SK-N-SH (cell line): ENCODE data around the gene ZNF410.

ENCODE experiments used
- CHD2 ChIP-seq: fragments of 150-350 bp; IDR thresholded peaks from 2 replicates; pipeline ENCODE4 v1.6.1; 2018; ENCODE audit warnings: low read length; ENCODE audit not compliant: partially characterized antibody
- CTCF ChIP-seq: fragments of 200-600 bp; sonication (generic); IDR thresholded peaks from 2 replicates; pipeline ENCODE4 v1.6.1; 2017; ENCODE audit warnings: antibody characterized with exemption, mild to moderate bottlenecking, moderate library complexity
- EZH2phosphoT487 ChIP-seq: fragments of 200-600 bp; sonication (generic); IDR thresholded peaks from 2 replicates; pipeline ENCODE4 v1.6.1; 2017; ENCODE audit warnings: low read depth, mixed run types, mild to moderate bottlenecking, antibody characterized with exemption, moderate library complexity, borderline replicate concordance
- GATA2 ChIP-seq: sonication (generic); formaldehyde crosslinking; IDR thresholded peaks from 2 replicates; pipeline ENCODE4 v1.5.0; 2020; ENCODE audit warnings: mild to moderate bottlenecking, missing genetic modification reagents
- JUND ChIP-seq: IDR thresholded peaks from 2 replicates; pipeline ENCODE4 v1.4.0; 2012
- MAX ChIP-seq: IDR thresholded peaks from 2 replicates; pipeline ENCODE4 v1.4.0; 2012; ENCODE audit warnings: low read depth
- PBX3 ChIP-seq: IDR thresholded peaks from 2 replicates; pipeline ENCODE4; 2012
- POLR2AphosphoS5 ChIP-seq: IDR thresholded peaks from 2 replicates; pipeline ENCODE4 v1.6.1; 2012; ENCODE audit warnings: low read depth, low read length
- RAD21 ChIP-seq: IDR thresholded peaks from 2 replicates; pipeline ENCODE4 v1.6.1; 2012; ENCODE audit warnings: mild to moderate bottlenecking, low read length
- RCOR1 ChIP-seq: fragments of 150-350 bp; IDR thresholded peaks from 2 replicates; pipeline ENCODE4 v1.6.1; 2017; ENCODE audit warnings: antibody characterized with exemption, low read length
- REST ChIP-seq: IDR thresholded peaks from 2 replicates; pipeline ENCODE4 v1.6.1; 2012; ENCODE audit warnings: mild to moderate bottlenecking, low read depth, low read length, moderate library complexity
- RXRA ChIP-seq: IDR thresholded peaks from 2 replicates; pipeline ENCODE4 v1.4.0; 2012; ENCODE audit warnings: low read depth, mild to moderate bottlenecking, borderline replicate concordance
- SIN3A ChIP-seq: IDR thresholded peaks from 2 replicates; pipeline ENCODE4 v1.6.1; 2012; ENCODE audit warnings: low read depth, mild to moderate bottlenecking, low read length, moderate library complexity, borderline replicate concordance
- TAF1 ChIP-seq: IDR thresholded peaks from 2 replicates; pipeline ENCODE4 v1.6.1; 2012; ENCODE audit warnings: low read depth, mild to moderate bottlenecking, low read length, moderate library complexity, borderline replicate concordance

DNA sequence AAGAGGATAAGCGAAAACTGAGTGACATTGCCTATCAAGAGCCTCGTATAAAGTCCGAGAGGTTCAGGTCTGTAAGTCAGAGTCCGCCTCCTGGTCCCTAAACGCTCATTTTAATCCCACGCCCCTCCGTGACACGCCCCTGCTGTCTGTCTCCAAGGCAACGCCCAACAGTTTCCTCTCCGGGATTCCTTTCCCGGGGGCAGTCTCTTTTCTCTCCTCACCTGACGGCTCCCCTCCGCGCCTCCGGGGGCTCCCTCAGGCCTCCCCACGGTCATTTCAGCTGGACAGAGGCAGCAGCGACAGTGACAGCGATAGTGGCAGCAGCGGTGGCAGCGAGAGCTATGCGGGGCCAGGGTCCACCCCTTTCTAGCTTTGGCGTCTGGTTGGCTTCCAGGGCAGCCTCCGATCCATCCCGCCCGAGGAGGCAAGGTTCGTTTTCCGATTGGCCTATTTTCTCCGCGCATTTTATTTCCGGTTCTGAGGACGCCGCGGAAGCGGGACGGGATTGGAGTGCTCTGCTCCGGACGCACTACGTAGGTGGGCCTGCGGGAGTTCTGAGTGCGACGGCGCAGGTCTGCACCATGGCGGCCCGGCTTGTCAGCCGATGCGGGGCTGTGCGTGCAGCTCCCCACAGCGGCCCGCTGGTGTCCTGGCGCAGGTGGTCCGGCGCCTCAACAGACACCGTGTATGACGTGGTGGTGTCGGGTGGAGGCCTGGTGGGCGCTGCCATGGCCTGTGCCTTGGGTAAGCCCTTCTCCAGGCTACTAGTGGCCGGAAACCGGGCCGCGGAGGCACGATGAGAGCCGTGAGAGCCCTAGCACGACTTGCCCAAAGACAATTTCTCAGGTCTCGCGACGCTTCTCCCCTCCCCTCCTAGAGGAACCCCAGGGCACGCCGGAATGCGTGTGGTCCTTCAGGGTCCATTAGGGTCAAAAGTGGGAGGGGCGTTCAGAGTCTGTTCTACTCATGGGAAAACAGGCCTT, 63.4 kb downstream of the ZNF410 start, which contains the start of the genes COQ6 and FAM161B:
- TF ChIP-seq POLR2AphosphoS5: no peak; the same call in 1 of the 2 replicates
- TF ChIP-seq RAD21: no peak
- no peak for TF ChIP-seq RCOR1
- no peak for TF ChIP-seq REST
- peak; percentile 23 for TF ChIP-seq CTCF
- no peak for TF ChIP-seq JUND
- no peak for TF ChIP-seq RXRA
- TF ChIP-seq CHD2: peak; percentile 78
- peak; percentile 69; the same call in 1 of the 2 replicates for TF ChIP-seq TAF1
- TF ChIP-seq SIN3A: peak; percentile 61
- no peak for TF ChIP-seq EZH2phosphoT487
- no peak for TF ChIP-seq GATA2 (CRISPR knock-in tag)
- peak; percentile 56 for TF ChIP-seq MAX
- TF ChIP-seq PBX3: peak; percentile 52
